Coronary artery (tissue), 2 donors: ENCODE results near the gene FFAR4.

Experiments
- DNase-seq: peaks from one replicate; pipeline ENCODE4 v3.0.0-alpha.2; 2017; ENCODE audit warnings: low spot score
- H3K27ac ChIP-seq, 2 donors: fragments of 200-600 bp; sonication (generic); one replicate each; pipeline ENCODE4 v1.5.1; 2016 to 2019
- H3K4me3 ChIP-seq: fragments of 200-600 bp; sonication (generic); 2 replicates; pipeline ENCODE4 v1.5.1; 2016; ENCODE audit warnings: mild to moderate bottlenecking, moderate library complexity
- TF ChIP-seq, protein P1 (sequence below): fragments of 200-600 bp; sonication (generic); IDR thresholded peaks from one replicate; pipeline ENCODE4 v1.5.1; 2019; ENCODE audit warnings: antibody characterized with exemption

The FFAR4 gene

DNA sequence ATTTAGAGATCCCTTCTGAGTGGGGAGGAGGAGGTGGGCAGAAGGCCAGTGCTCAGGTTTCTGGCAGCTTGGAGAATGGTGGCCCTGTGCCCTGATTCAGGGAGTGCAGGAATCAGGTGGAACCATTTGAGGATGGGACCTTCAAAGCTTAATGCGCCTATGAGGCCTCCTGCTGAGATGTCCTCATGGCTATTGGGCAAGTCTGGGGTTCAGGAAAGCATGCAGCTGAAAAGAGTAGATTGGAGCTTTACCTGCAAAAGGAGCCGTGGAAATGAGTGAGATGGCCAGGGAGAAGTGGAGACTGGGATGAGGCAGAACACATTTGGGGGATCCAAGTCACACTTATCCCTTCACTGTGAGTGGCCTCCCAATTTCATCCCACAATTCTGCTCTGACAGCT lies 6.1 kb downstream of the FFAR4 start:
- TF ChIP-seq, protein P1, sequence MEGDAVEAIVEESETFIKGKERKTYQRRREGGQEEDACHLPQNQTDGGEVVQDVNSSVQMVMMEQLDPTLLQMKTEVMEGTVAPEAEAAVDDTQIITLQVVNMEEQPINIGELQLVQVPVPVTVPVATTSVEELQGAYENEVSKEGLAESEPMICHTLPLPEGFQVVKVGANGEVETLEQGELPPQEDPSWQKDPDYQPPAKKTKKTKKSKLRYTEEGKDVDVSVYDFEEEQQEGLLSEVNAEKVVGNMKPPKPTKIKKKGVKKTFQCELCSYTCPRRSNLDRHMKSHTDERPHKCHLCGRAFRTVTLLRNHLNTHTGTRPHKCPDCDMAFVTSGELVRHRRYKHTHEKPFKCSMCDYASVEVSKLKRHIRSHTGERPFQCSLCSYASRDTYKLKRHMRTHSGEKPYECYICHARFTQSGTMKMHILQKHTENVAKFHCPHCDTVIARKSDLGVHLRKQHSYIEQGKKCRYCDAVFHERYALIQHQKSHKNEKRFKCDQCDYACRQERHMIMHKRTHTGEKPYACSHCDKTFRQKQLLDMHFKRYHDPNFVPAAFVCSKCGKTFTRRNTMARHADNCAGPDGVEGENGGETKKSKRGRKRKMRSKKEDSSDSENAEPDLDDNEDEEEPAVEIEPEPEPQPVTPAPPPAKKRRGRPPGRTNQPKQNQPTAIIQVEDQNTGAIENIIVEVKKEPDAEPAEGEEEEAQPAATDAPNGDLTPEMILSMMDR = no peak

DNA sequence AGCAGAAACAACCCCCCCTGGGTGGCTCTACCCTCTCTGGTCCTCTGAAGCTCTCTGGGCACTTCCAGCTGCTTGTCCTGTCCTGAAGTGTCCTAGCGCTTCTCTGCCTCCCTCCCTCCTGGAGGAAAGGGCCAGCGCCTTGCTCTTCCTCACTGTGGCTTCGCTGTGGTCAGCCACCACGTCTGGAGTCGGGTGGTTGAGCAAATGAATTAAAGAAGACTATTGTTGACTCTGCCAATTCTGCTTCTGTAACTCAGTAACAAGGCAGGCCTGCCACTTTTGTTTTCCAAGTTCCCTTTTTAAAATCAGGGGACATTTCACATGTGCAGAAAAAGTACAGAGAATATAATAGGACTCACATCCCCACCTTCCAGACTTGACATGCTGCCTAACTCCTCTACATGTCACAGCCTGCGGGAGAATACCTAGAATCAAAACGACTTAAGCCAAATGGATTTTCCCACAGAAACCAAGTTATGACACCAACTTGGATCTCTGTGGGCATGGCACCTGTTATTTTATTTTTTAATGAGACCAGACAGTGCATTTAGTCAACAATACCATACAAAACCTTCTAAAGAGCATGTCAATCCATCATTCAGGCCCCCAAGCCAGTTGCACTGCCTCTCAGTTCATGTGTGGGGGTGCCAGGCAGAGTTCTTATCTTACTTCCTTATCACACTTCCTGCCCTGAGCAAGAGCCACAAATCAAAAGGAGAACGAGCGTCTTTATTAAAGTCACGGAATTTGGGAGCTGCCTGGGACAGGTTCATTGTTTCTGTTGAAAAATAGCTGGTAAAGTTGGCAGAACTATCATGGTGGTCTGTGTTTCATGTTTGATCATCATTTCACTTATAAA lies 6.8 kb downstream of the FFAR4 start:
- TF ChIP-seq, protein P1 = no peak
- DNase-seq = no peak

More for the DNA sequence above, 6.1 kb downstream of the FFAR4 start:
- no peak for DNase-seq
- Histone ChIP-seq H3K27ac (no peak overlapping the region), H3K4me3 (no peak overlapping the region)

DNA sequence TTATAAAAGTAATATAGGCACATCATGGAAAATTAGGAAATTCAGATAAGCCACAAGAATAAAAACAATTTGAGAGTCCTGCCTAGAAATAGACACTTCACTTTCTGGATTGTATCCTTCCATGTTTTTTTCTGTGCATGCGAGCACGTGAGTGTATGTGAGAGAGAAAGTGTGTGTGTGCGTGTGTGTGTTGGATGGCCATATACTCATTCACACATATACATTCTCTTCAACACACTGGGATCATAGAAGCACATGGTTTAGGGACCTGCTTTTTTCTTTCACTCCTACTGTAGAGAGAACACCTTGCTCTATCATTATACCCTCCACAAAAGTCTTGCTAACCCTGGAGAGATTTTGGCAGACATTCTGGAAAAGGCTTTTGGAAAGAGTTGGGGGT lies 7.5 kb downstream of the FFAR4 start:
- no peak for DNase-seq
- no peak overlapping the region for H3K4me3 ChIP-seq
- H3K27ac ChIP-seq = no peak overlapping the region
- TF ChIP-seq, protein P1 = no peak

More for the DNA sequence above, 6.8 kb downstream of the FFAR4 start:
- Histone ChIP-seq H3K4me3 (no peak overlapping the region), H3K27ac (no peak overlapping the region)

DNA sequence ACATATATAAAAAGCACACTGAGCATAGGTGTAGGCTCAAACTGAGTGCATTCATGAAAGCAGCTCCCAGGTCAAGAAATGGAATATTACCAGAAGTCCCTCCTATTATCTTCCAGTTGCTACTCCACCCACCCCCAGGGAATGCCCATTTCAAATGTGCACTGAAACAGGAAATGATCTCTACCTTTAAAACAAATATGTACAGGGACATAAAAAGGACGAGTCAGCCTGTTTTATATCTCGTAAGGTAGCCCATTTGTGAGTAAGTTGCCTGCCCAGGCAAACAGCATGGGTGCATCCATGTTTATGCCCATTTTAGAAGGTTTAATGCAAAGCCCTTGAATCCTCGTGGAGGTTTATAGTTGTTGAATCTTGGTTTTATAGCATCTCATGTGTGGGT lies 10.4 kb downstream of the FFAR4 start:
- TF ChIP-seq, protein P1 = no peak
- no peak for DNase-seq
- Histone ChIP-seq H3K4me3 (no peak overlapping the region), H3K27ac (no peak overlapping the region)

DNA sequence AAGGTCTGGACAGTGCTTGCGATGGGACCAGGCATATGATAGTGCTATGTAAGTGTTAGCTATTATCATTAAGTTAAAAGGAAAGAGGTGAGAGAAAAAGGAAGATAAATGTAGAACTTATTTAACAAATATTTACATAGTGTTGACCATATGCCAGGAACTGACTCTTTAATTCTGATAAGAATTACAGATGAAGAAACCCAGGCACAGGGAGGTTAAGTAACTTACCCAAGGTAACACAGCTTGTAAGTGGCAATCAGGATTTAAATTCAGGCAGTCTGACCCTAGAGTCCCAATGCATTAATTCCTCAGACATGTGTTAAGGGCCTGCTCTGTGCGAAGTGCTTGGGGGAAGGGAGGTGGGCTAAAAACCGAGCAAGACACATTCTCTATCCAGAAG lies 11.1 kb downstream of the FFAR4 start:
- no peak for DNase-seq
- Histone ChIP-seq H3K4me3 (no peak overlapping the region), H3K27ac (no peak overlapping the region)
- TF ChIP-seq, protein P1 = no peak

DNA sequence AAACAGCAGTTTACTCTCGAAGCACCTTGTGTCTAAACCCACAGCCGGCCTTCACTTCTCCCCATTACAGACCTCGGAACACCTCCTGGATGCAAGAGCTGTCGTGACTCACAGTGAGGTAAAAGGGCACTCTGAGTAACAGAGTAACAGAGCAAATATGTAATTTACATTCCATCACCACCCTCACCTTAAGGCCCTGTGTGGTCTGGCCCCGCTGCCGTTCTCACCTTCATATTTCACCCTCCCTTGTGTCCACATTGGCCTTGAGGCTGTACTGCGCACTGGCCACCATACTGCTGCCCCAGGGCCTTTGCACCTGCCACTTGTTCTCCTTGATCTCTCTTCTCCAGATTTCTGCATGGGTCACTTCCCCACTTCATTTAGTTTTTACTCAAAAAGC lies 12.6 kb downstream of the FFAR4 start:
- no peak for DNase-seq
- TF ChIP-seq, protein P1 = no peak

DNA sequence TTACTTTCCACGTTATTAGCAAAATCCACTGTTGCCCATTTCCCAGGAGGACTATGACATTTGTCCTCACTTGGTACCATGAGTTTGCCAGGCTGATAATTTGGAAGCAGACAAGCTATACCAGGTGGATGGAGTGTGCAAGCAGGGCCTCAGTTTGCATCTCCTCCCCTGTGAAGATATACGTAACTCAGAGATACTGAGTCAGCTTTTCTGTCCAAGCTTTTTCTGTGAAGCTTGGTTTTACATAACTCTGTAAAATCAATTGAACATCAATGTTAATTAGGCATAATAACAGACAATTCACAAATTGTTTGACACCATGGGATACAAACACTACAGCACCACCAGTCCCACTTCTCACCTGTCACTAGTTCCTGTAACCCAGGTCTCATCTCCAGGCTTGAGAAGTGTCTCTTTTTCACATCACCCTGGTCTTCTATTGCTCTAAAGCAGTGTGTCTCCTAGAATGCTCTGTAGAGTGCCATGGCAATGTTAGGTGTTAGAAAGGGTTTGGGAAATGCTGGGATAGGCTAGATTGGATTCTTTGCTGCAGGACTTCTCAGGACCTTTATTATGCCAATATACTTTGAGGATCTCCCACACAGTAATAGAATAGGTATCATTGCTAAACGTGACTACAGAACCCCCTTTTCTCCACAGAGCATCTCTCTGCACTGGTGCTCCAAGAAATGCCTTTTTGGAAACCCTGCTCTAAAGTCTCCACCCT lies 13.7 kb downstream of the FFAR4 start:
- H3K27ac ChIP-seq = no peak overlapping the region
- H3K4me3 ChIP-seq = no peak overlapping the region
- DNase-seq = no peak
- TF ChIP-seq, protein P1 = no peak

More for the DNA sequence above, 12.6 kb downstream of the FFAR4 start:
- Histone ChIP-seq H3K27ac (no peak overlapping the region), H3K4me3 (no peak overlapping the region)
